H1 (cell line): ENCODE data around the gene RALGAPA2. TPM values are rescaled to one million over a fixed set of nuclear protein-coding genes. Genes with fewer than 3 reads are reported as not detected.

ENCODE experiments used
- CTCF ChIA-PET: fragments of 300-600 bp; sonication (Branson Sonifier 250); formaldehyde crosslinking; loops from one replicate; lab custom pipeline; 2021; ENCODE audit not compliant: partially characterized antibody; lab: Charles Lee
- POLR2A ChIA-PET: fragments of 300-600 bp; sonication (Branson Sonifier 250); formaldehyde crosslinking; loops from one replicate; lab custom pipeline; 2021; ENCODE audit warnings: inconsistent platforms; ENCODE audit not compliant: partially characterized antibody; lab: Charles Lee
- DNase-seq, 2 experiments: peaks; one replicate each; pipeline versions ENCODE4 v3.0.0 to v3.0.0-alpha.2; 2010 to 2022; ENCODE audit warnings: low spot score in 2 of 2, low read depth in 1 of 2, mixed read lengths in 1 of 2
- FAIRE-seq: peaks from 2 replicates; lab custom pipeline; 2011; peaks lifted over from hg19 to GRCh38; lab: Jason Lieb, UNC
- H2AFZ ChIP-seq: 2 replicates; pipeline ENCODE4 v1.8.1; 2012; ENCODE audit warnings: low read length, inconsistent platforms
- H2AK5ac ChIP-seq: 2 replicates; pipeline ENCODE4 v1.6.1; 2013; ENCODE audit warnings: low read depth, low read length
- H2BK120ac ChIP-seq: replicated peaks from 2 replicates; pipeline ENCODE3; 2013; ENCODE audit warnings: low read depth, low read length, inconsistent platforms
- H2BK12ac ChIP-seq: 2 replicates; pipeline ENCODE4 v1.6.1; 2013; ENCODE audit warnings: low read depth, low read length
- H2BK15ac ChIP-seq: 2 replicates; pipeline ENCODE4 v1.6.1; 2013; ENCODE audit warnings: low read length
- H2BK20ac ChIP-seq: 2 replicates; pipeline ENCODE4 v1.6.1; 2013; ENCODE audit warnings: low read length
- H2BK5ac ChIP-seq: 2 replicates; pipeline ENCODE4 v1.6.1; 2013; ENCODE audit warnings: low read depth, low read length
- H3K14ac ChIP-seq: 2 replicates; pipeline ENCODE4 v1.6.1; 2013; ENCODE audit warnings: inconsistent platforms; ENCODE audit not compliant: insufficient read length
- H3K18ac ChIP-seq: 2 replicates; pipeline ENCODE4 v1.6.1; 2013; ENCODE audit warnings: low read length; ENCODE audit errors: extremely low read depth
- H3K23ac ChIP-seq: 2 replicates; pipeline ENCODE4 v1.6.1; 2013; ENCODE audit warnings: inconsistent platforms; ENCODE audit not compliant: insufficient read length
- H3K23me2 ChIP-seq: 2 replicates; pipeline ENCODE4 v1.6.1; 2013; ENCODE audit warnings: low read depth, low read length
- H3K27ac ChIP-seq: 2 replicates; pipeline ENCODE4 v1.6.1; 2011; ENCODE audit warnings: low read depth, low read length, inconsistent platforms
- H3K27me3 ChIP-seq, 4 experiments: replicated peaks in 1 of 4; 1 replicate in 1 of 4; 2 replicates in 3 of 4; pipeline versions ENCODE4 v1.6.1 to v1.8.1; 2011 to 2013; ENCODE audit warnings: low read length in 3 of 4, mild to moderate bottlenecking in 3 of 4, inconsistent platforms in 2 of 4, mixed read lengths in 2 of 4, moderate library complexity in 1 of 4; ENCODE audit not compliant: control insufficient read depth in 3 of 4, insufficient read depth in 3 of 4; ENCODE audit errors: extremely low read depth in 1 of 4
- H3K36me3 ChIP-seq, 4 experiments: 2 replicates each; pipeline versions ENCODE4 v1.6.1 to v1.8.1; 2011 to 2013; ENCODE audit warnings: mild to moderate bottlenecking in 4 of 4, low read length in 3 of 4, moderate library complexity in 2 of 4, control low read depth in 1 of 4, inconsistent platforms in 1 of 4; ENCODE audit not compliant: insufficient read depth in 4 of 4, control insufficient read depth in 2 of 4
- H3K4ac ChIP-seq: replicated peaks from 2 replicates; pipeline ENCODE3; 2013; ENCODE audit warnings: low read length, low read depth, mixed read lengths, inconsistent platforms; ENCODE audit not compliant: insufficient read length
- H3K4me1 ChIP-seq, 4 experiments: replicated peaks in 1 of 4; 1 replicate in 1 of 4; 2 replicates in 3 of 4; pipeline versions ENCODE4 v1.6.1 to v1.8.1; 2011 to 2013; ENCODE audit warnings: low read length in 3 of 4, inconsistent platforms in 2 of 4, mixed read lengths in 1 of 4; ENCODE audit not compliant: insufficient read depth in 4 of 4, control insufficient read depth in 3 of 4
- H3K4me2 ChIP-seq, 2 experiments: 2 replicates each; pipeline versions ENCODE4 v1.6.1 to v1.8.1; 2011 to 2013; ENCODE audit warnings: low read depth in 2 of 2, low read length in 2 of 2, control low read depth in 1 of 2, inconsistent platforms in 1 of 2, mild to moderate bottlenecking in 1 of 2; ENCODE audit not compliant: insufficient read depth in 1 of 2
- H3K4me3 ChIP-seq, 4 experiments: fragments of 200-600, 300-600 bp in 1 of 4; sonication (generic), shearing (Covaris generic), sonication (Bioruptor Twin) in 1 of 4; 2 replicates each; pipeline versions ENCODE4 v1.5.1 to v1.8.1; 2011 to 2016; ENCODE audit warnings: low read length in 4 of 4, low read depth in 3 of 4, control low read depth in 2 of 4, inconsistent platforms in 2 of 4, mild to moderate bottlenecking in 2 of 4, mixed read lengths in 1 of 4, moderate library complexity in 1 of 4; ENCODE audit not compliant: insufficient read depth in 2 of 4; ENCODE audit errors: extremely low read depth in 1 of 4
- H3K56ac ChIP-seq: replicated peaks from 2 replicates; pipeline ENCODE3; 2013; ENCODE audit warnings: low read depth, mild to moderate bottlenecking, mixed read lengths, low read length, inconsistent platforms; ENCODE audit not compliant: insufficient read length
- H3K79me1 ChIP-seq: 2 replicates; pipeline ENCODE4 v1.6.1; 2013; ENCODE audit warnings: low read depth, low read length, control low read depth
- H3K79me2 ChIP-seq, 2 experiments: 2 replicates each; pipeline versions ENCODE4 v1.6.1 to v1.8.1; 2012 to 2013; ENCODE audit warnings: low read length in 2 of 2, mild to moderate bottlenecking in 2 of 2, inconsistent platforms in 1 of 2; ENCODE audit not compliant: insufficient read depth in 2 of 2, control insufficient read depth in 1 of 2
- H3K9ac ChIP-seq, 4 experiments: replicated peaks in 1 of 4; 1 replicate in 1 of 4; 2 replicates in 3 of 4; pipeline versions ENCODE4 v1.6.1 to v1.8.1; 2011 to 2013; ENCODE audit warnings: low read depth in 3 of 4, low read length in 3 of 4, control low read depth in 2 of 4, mild to moderate bottlenecking in 2 of 4, moderate library complexity in 2 of 4, inconsistent platforms in 1 of 4; ENCODE audit errors: extremely low read depth in 1 of 4
- H3K9me3 ChIP-seq, 2 experiments: 2 replicates each; pipeline versions ENCODE4 v1.6.1 to v1.8.1; 2012 to 2013; ENCODE audit warnings: mild to moderate bottlenecking in 2 of 2, moderate library complexity in 2 of 2, control low read depth in 1 of 2, inconsistent platforms in 1 of 2, low read depth in 1 of 2, low read length in 1 of 2, mixed read lengths in 1 of 2; ENCODE audit not compliant: insufficient read depth in 2 of 2
- H4K20me1 ChIP-seq, 2 experiments: replicated peaks in 1 of 2; 2 replicates each; pipeline versions ENCODE3 to v1.8.1; 2011 to 2013; ENCODE audit warnings: inconsistent platforms in 2 of 2, low read length in 2 of 2, mild to moderate bottlenecking in 1 of 2; ENCODE audit not compliant: insufficient read depth in 2 of 2, control insufficient read depth in 1 of 2
- H4K5ac ChIP-seq: 2 replicates; pipeline ENCODE4 v1.6.1; 2013; ENCODE audit warnings: low read length, low read depth, mixed read lengths, inconsistent platforms; ENCODE audit not compliant: insufficient read length
- H4K8ac ChIP-seq: 2 replicates; pipeline ENCODE4 v1.8.0; 2013; ENCODE audit warnings: mild to moderate bottlenecking, moderate library complexity, low read length, inconsistent platforms; ENCODE audit not compliant: insufficient read depth; ENCODE audit errors: extremely low read depth
- H4K91ac ChIP-seq: replicated peaks from 2 replicates; pipeline ENCODE3; 2013; ENCODE audit warnings: low read length, mixed read lengths, inconsistent platforms; ENCODE audit not compliant: insufficient read length
- CTCF ChIP-seq, 3 experiments: IDR thresholded peaks; 1 replicate in 2 of 3; 2 replicates in 1 of 3; pipeline versions ENCODE4 v1.5.1 to v1.6.1; 2011; ENCODE audit warnings: low read length in 3 of 3, mild to moderate bottlenecking in 3 of 3, inconsistent platforms in 2 of 3, low read depth in 1 of 3, moderate library complexity in 1 of 3; ENCODE audit not compliant: insufficient read depth in 1 of 3; ENCODE audit errors: control extremely low read depth in 1 of 3
- GTF2F1 ChIP-seq: IDR thresholded peaks from 2 replicates; pipeline ENCODE4 v1.6.1; 2012; ENCODE audit warnings: low read depth, low read length, improper control_type of control experiment, borderline replicate concordance
- RAD21 ChIP-seq, 2 experiments: IDR thresholded peaks in 1 of 2; conservative IDR thresholded peaks in 1 of 2; 2 replicates each; pipeline ENCODE4 v1.6.1; 2011; ENCODE audit warnings: low read depth in 2 of 2, low read length in 2 of 2, improper control_type of control experiment in 1 of 2, inconsistent platforms in 1 of 2, mild to moderate bottlenecking in 1 of 2, moderate library complexity in 1 of 2
- SRF ChIP-seq: IDR thresholded peaks from 2 replicates; pipeline ENCODE4 v1.6.1; 2011; ENCODE audit warnings: mild to moderate bottlenecking, low read depth, low read length, moderate library complexity
- TEAD4 ChIP-seq: IDR thresholded peaks from 2 replicates; pipeline ENCODE4 v1.6.1; 2012; ENCODE audit warnings: low read depth, low read length, inconsistent platforms, mixed read lengths
- WGBS, 2 experiments: shearing (Covaris generic) in 1 of 2; methylation state at CpG; one replicate each; pipeline versions ENCODE4 v1.1.6 to v1.1.7; 2013 to 2015; ENCODE audit warnings: low lambda C conversion rate in 2 of 2, mixed read lengths in 2 of 2, inconsistent platforms in 1 of 2, low coverage in 1 of 2, missing lambda C conversion rate in 1 of 2; ENCODE audit not compliant: insufficient replicate concordance in 2 of 2, insufficient coverage in 1 of 2, insufficient read length in 1 of 2; ENCODE audit errors: extremely low coverage in 1 of 2, missing lambda C conversion rate in 1 of 2; 5-methylcytosine and 5-hydroxymethylcytosine counted together
- polyA plus RNA-seq, 7 experiments: library from polyadenylated mRNA; depleted of rRNA in 3 of 7; stranded (reverse) in 5 of 7; unstranded in 2 of 7; fragments of >200 nt in 5 of 7; fragments of 200-250 nt in 2 of 7; gene quantifications; 1 replicate in 5 of 7; 2 replicates in 1 of 7; 4 replicates in 1 of 7; pipeline versions ENCODE4 v1.2.1 to v1.2.3, GENCODE V29; 2011 to 2013; ENCODE audit warnings: missing spikeins in 2 of 7, mixed read lengths in 2 of 7
- total RNA-seq: library from RNA; stranded (reverse); fragmentation: NEBNext Ultra II Directional; extraction: Animal tissue kit (Norgen Biotek cat#: 25700); gene quantifications from 2 replicates; pipeline ENCODE4 v1.2.1, GENCODE V29; 2021

The RALGAPA2 gene
- total and polyA plus RNA-seq, 2 of the 8 experiments (the other 6 are each of a cell fraction or from before 2014, with no cell fraction given), result 5.1 to 25.5 TPM

- H4K8ac ChIP-seq, result no peak overlapping the region
- no peak overlapping the region for H3K4me3 ChIP-seq
- WGBS, 2 experiments, result 92% methylated on average over 2 of the region's 2 CpGs; no CpG with 5 or more reads in 1 of the 2 experiments
- ChIA-PET CTCF (interaction anchor here (1.0 to 1.1 kb wide), 2 partner anchors 27 to 28 kb away, joined by 3 read pairs; no protein-coding TSS in a partner anchor), POLR2A (no interaction called here)
- no peak overlapping the region for H2BK120ac ChIP-seq
- no peak overlapping the region for H4K5ac ChIP-seq
- peaks cover 0 to 3% of the 10 kb centered on the region in 2 experiments for H4K20me1 ChIP-seq
- no peak overlapping the region for H2BK20ac ChIP-seq
- H3K4me1 ChIP-seq, result no peaks in the 10 kb centered on the region
- H2AK5ac ChIP-seq, result no peak overlapping the region
- H3K9ac ChIP-seq, result no peak overlapping the region
- TF ChIP-seq GTF2F1, result no peak
- TF ChIP-seq RAD21 (IDR thresholded peaks at IDR 0.05 in 1 of 2, conservative IDR thresholded peaks at IDR 0.05 in 1 of 2; ENCODE audit: low read depth in 2 of 2, low read length in 2 of 2), result no peak
- no peak for TF ChIP-seq TEAD4
- TF ChIP-seq SRF, result no peak
- no peak for TF ChIP-seq CTCF (IDR thresholded peaks at IDR 0.05; ENCODE audit: control extremely low read depth in 1 of 3, insufficient read depth in 1 of 3, low read depth in 1 of 3, low read length in 3 of 3)
- no peaks in the 10 kb centered on the region for H3K27me3 ChIP-seq
- H2BK5ac ChIP-seq, result no peak overlapping the region
- H3K23ac ChIP-seq, result no peak overlapping the region
- no peak overlapping the region for H3K14ac ChIP-seq
- H4K91ac ChIP-seq, result no peak overlapping the region
- no peak overlapping the region for H3K27ac ChIP-seq
- peaks cover 0 to 17% (median 7%) of the 10 kb centered on the region in 4 experiments; a peak in 6 of 8 replicates for H3K36me3 ChIP-seq
- no peak overlapping the region for H2BK15ac ChIP-seq
- H3K4me2 ChIP-seq, result no peak overlapping the region
- H3K79me2 ChIP-seq, result no peaks in the 10 kb centered on the region
- H3K23me2 ChIP-seq, result no peaks in the 10 kb centered on the region
- no peak overlapping the region for H3K4ac ChIP-seq
- no peak for FAIRE-seq
- H3K79me1 ChIP-seq, result no peaks in the 10 kb centered on the region
- H2BK12ac ChIP-seq, result no peak overlapping the region
- DNase-seq, result no peak
- H3K9me3 ChIP-seq, result no peaks in the 10 kb centered on the region
- H3K18ac ChIP-seq, result no peak overlapping the region
- no peak overlapping the region for H3K56ac ChIP-seq
- H2AFZ ChIP-seq, result no peak overlapping the region
Observed at GRCh38 chr20:20638878-20639277, 73.6 kb downstream of the RALGAPA2 start.
